HG02938 (cell line): ENCODE results near the gene GNA14.
"Not testable (repeated sequence)": the region's sequence is repeated elsewhere in the genome, so short reads cannot be mapped to it uniquely, and the experiment has no call there.

ENCODE experiments used
- ATAC-seq: cut with Tn5 transposase; IDR thresholded peaks from one replicate; pipeline ENCODE4 v1.9.1; 2021; ENCODE audit warnings: mild to moderate bottlenecking, moderate library complexity; ENCODE audit not compliant: unreplicated experiment

Gene GNA14

GRCh38 chr9:77592476-77592875 lies 55.6 kb downstream of the GNA14 start:
- ATAC-seq: no peak

- no peak for ATAC-seq
Observed at GRCh38 chr9:77589046-77589795, 58.9 kb downstream of the GNA14 start.

DNA sequence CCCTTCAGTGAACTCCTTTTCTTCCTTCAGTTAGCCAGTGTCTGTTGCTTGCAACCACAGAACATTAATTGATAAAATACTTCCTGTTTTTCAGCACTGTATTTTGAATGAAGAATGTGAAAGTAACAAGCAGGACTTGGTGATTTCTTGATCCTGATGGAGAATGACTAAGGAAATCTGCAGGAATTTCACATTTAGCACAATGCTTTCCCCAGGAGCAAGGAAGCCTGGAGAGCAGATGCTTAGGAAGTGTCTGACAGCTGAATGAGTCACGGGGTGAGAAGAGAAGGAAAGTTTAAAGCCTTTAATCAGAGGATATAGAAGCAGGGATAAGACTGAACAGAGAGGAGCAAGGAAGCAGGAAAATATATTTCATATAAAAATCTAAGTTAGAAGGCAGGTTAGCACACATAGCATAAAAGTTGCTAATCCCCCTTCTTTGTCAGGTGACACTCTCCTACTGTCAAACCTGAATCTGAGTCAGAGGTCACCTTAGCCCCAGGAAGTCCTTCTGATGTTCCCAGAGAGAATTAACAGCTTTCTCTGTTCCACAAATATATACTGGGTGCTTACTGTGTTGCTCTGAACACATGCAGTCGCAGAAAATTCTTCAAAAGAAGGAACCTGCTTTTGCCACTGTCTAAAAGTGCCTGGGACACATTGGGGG lies 59.7 kb downstream of the GNA14 start:
- no peak for ATAC-seq

- no peak for ATAC-seq
Observed at GRCh38 chr9:77587851-77588250, 60.3 kb downstream of the GNA14 start.

DNA sequence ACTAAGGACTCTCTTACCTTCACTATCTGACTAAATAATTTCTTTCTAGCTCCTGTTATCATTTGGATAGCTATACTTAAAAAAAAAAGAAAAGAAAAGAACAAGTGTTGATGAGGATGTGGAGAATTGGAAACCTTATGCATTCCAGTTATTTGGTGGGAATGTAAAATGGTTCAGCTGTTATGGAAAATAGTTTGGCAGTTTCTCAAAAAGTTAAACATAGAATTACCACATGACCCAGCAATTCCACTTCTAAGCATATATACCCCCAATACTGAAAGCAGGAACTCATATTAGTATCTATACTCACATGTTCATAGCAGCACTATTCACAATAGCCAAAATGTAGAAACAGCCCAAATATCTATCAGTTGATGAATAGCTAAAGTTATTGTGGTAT lies 61.1 kb downstream of the GNA14 start:
- no peak for ATAC-seq

DNA sequence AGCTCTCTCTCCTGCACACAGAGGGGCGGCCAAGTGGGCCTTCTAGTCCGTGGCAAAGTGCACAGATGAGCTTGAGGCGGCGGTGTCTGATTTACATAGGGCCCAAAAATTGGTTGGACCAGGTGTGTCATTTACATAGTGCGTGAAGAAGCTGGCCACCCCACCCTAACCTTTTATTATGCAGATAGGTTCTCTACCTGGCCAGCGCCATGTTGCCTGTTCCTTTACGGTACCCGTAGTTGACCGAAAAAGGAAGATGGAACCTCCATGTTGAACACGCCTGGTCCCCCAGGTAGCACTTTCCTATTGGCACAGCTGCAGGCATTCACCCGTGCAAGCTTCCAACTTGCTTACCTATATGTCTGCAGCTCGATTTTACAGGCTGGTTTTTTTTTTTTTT lies 61.5 kb downstream of the GNA14 start:
- no peak for ATAC-seq

DNA sequence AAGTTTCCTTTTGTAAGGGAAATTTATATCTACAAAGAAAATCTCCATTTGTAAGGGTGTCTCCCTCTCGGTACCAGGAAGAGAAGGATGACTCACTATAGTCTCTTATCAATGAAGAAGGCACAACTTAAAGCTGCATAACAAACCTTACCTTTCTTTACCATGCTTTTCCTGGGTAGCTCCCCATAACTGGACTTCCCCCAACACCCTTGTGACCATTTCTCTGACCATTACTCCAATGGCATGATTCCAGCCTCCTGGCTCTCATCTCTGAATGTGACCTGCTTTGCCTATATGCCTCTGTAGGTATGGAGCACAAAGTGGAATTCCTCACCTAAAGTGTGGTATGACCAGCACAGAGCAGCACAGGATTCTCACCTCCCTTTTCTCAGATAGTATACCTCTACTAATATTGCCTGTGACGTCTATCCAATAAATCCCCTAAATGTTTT lies 62.8 kb downstream of the GNA14 start:
- no peak for ATAC-seq

GRCh38 chr9:77584927-77585326 lies 63.2 kb downstream of the GNA14 start:
- not testable (repeated sequence) for ATAC-seq

DNA sequence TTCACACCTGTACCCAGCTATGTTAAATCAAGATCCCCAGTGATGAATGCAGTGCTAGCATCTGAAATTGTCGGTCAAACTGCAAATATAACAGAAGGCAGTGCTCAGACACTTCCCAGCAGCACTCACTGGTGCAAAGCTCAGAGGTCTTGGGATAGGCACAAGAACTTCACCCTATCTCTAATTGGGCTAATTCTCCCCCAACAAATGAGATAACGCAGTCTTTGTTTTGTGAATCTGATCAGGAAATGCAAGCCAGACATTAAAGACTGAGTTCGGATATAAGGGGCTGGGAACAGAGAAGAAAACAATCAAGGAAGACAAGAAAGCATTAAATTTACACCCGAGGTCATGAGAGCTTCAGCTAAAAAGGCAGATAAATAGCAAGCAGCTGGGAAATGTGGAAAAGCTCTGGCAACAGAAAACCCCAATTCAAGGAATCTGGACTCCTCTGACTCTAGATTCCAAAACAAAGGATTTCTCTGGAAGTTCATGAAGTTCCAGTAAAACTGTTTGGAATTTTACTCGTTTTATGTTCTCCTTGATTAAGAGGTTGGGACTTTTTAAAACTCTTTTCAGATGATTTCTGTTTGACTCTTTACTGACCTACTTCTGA lies 65.1 kb downstream of the GNA14 start:
- ATAC-seq: no peak

DNA sequence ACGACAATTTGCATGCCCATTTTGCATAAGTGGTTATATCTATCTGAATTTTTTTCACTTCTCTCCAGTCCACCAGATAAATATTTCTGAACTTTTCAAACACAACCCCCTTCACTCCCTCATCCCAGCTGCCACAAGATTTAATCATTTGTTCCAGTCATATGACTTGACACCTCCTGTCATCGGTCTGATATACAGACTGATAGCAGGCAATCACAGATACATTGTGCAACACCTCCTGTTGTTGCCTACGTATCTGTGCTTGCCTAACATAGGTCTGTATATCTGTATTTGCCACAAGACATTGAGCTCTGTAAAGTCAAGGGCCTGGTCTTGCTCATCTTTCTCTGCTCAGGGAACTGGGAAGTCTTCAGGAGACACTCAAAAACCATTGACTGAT lies 65.6 kb downstream of the GNA14 start:
- ATAC-seq: no peak

DNA sequence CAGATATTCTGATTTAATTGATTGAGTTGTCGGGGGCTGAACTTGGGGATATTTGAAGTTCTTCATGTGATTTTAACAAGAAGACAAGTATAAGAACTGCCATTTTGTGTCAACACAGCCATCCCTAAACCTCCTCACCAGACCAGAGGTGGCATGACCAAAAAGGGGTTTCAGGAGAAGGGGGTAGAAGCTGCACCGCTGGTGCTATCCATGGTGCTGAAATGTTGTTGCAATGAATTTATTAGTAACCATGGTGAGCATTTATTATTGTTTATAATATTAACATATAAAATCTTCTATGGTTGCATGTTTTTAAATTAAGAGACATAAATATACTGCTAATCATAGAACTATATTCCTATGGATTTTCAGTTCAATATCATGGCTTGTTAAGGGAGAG lies 72.3 kb downstream of the GNA14 start:
- ATAC-seq: no peak

DNA sequence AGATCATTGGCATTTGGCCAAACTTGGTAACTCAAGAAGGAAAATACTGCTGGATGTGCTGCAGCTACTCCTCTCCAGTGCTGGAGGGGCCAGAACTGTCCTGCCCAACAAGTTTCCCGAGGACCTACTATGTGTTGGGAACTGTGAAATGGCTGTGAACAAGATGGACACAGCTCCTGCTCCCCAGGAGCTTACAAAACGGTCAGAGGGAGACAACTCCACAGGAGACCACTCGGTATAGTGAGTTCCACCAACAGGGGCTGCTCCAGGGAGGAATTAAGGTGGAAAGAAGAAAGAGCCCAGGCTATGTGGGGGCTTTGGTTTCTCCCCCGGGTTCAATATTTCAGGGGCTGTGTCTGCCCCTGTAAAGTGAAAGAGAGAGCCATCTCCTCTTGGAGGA lies 78.8 kb downstream of the GNA14 start:
- ATAC-seq: no peak

DNA sequence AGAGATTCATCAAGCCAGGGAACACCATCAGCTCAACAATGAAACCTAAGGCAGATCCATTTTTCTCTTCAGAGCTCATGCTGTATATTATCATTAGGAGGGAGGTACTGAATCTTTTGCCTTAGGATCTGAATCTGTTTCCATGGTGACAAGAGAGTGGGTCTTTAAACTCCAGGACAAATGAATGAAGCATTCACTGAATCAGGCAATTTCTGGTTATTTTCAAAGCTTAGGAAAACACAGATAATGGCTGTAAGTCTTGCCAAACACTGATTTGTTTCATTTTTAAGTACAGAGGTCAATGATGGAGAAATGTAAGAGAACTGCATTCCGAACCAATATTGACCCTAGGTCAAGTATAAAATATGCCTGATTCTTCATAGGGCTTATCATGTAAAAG lies 84.9 kb downstream of the GNA14 start:
- ATAC-seq: no peak

GRCh38 chr9:77562019-77562748 lies 85.9 kb downstream of the GNA14 start:
- no peak for ATAC-seq

DNA sequence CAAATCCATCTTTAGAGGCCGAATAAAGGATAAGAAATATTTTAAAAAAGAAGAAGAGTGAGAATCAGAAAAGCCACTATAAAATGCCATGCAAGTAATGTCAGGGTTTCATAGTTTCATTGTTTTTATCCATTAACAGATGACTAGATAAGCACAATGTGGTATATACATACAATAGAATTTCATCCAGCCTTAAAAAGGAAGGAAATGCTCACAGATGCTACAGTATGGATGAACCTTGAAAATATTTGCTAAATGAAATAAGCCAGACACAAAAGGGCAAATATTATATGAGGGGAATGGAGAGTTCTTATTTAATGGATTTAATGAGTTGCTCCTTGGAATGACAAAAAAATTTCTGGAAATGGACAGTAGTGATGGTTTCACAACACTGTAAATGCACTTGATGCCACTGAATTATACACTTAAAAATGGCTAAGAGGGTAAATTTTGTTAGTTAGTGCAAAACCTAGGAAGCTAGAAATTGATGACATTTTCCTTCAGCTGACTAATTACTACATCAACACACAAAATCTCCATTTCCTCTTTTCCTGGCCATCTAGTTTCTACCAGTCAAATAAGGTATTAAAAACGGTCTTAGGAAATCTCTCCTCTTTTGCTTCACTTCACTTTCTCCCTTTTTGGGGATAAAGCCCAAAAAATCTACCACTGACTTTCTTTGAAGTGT lies 86.6 kb downstream of the GNA14 start:
- ATAC-seq: no peak

DNA sequence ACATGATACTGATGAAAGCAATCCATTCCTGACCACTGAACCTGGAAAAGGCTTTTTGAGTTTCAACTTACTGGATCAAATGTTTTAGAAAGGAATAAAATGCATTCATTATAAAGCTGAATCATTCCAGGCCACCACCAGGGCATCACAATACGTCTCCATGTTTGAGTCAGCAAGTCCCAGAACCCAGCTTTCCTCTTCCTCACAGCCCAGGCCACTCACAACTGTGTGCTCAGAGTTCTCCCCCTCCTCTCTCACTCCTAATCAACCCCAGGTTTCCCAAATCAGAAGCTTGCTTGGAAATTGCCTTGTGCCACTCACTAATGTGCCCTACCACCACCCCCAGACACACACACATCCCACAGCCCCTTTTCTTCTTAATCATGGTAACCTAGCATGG lies 91.7 kb downstream of the GNA14 start:
- ATAC-seq: no peak

- no peak for ATAC-seq
Observed at GRCh38 chr9:77554586-77555105, 93.5 kb downstream of the GNA14 start.

DNA sequence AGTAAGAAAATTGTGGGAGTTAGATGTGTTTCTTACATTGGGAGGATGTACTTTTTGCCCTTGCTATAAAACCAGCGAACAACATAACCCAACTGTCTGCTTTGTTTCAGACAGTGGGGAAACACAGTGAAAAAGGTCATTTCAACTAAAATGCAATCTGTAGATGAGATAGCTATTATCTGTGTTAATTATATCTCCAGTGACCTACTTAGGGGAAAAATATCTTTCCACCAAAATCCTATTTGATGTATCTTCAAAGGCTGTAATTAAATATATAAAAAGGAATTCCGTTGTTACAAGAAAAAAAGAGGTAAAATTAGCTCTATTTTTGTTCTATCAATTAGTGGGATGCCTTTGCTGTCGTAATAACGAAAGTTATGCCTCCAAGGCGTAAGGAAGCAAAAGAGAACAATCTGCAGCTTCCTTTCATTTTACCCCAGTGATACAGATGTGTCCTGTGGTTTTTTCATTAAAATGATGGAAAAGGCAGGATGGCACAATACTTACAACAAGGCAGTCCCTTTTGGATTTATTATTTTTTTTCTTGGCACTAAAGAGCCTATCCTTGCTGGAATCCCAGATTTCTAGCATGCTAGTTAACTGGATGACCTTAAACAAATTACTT lies 100.9 kb downstream of the GNA14 start:
- no peak for ATAC-seq

GRCh38 chr9:77546376-77546950 lies 101.7 kb downstream of the GNA14 start:
- ATAC-seq: no peak

DNA sequence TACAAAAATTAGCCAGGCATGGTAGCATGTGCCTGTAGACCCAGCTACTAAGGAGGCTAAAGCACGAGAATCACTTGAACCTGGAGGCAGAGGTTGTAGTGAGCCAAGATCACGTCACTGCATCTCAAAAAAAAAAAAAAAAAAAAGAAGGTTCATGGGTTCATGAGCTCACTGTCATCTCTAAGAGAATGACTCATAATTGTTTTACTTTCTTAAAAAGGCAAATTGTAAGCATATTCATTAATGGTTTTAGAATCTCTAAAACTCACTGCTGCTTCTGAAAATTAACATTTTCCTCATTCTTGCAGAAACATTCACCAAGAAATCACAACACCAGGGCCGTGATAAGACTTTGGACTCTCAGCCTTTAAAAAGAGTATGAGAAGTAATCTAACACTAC lies 103.6 kb downstream of the GNA14 start:
- no peak for ATAC-seq
